ENCODE measurements around the gene WWC2.
"Not testable (repeated sequence)": the region's sequence is repeated elsewhere in the genome, so short reads cannot be mapped to it uniquely, and the experiment has no call there.

Gene WWC2

GRCh38 chr4:183100827-183101226 is 1.8 kb downstream of the WWC2 start:
- DNase-seq (ENCODE audit: low read depth), result no peak

GRCh38 chr4:183101956-183102480 is 3.0 kb downstream of the WWC2 start:
- no peak for DNase-seq (ENCODE audit: low read depth)

GRCh38 chr4:183105092-183105491 is 6.0 kb downstream of the WWC2 start:
- no peak for DNase-seq (ENCODE audit: low read depth)

GRCh38 chr4:183106839-183107238 is 7.8 kb downstream of the WWC2 start:
- DNase-seq (ENCODE audit: low read depth), result no peak

- no peak for DNase-seq (ENCODE audit: low read depth)
These were observed 8.9 kb downstream of the WWC2 start for GRCh38 chr4:183107891-183108459.

- DNase-seq (ENCODE audit: low read depth), result no peak
These were observed 11.2 kb downstream of the WWC2 start for GRCh38 chr4:183110244-183110643.

- DNase-seq (ENCODE audit: low read depth), result no peak
These were observed 12.4 kb downstream of the WWC2 start for GRCh38 chr4:183111452-183111885.

GRCh38 chr4:183118141-183118540 is 19.1 kb downstream of the WWC2 start:
- DNase-seq (ENCODE audit: low read depth), result no peak

- DNase-seq (ENCODE audit: low read depth), result no peak
These were observed 19.5 kb downstream of the WWC2 start for GRCh38 chr4:183118585-183118984.

GRCh38 chr4:183121660-183122059 is 22.6 kb downstream of the WWC2 start:
- DNase-seq (ENCODE audit: low read depth), result not testable (repeated sequence)

- DNase-seq (ENCODE audit: low read depth), result no peak
These were observed 25.2 kb downstream of the WWC2 start for GRCh38 chr4:183124228-183124627.

GRCh38 chr4:183124865-183125264 is 25.8 kb downstream of the WWC2 start:
- DNase-seq (ENCODE audit: low read depth), result no peak

- no peak for DNase-seq (ENCODE audit: low read depth)
These were observed 30.1 kb downstream of the WWC2 start for GRCh38 chr4:183129125-183129524.

- DNase-seq (ENCODE audit: low read depth), result no peak
These were observed 30.6 kb downstream of the WWC2 start for GRCh38 chr4:183129675-183130074.

GRCh38 chr4:183130328-183131155 is 31.5 kb downstream of the WWC2 start:
- no peak for DNase-seq (ENCODE audit: low read depth)

- no peak for DNase-seq (ENCODE audit: low read depth)
These were observed 33.0 kb downstream of the WWC2 start for GRCh38 chr4:183132081-183132480.

GRCh38 chr4:183132865-183133264 is 33.8 kb downstream of the WWC2 start:
- DNase-seq (ENCODE audit: low read depth), result no peak

GRCh38 chr4:183136855-183137254 is 37.8 kb downstream of the WWC2 start:
- DNase-seq (ENCODE audit: low read depth), result no peak

- DNase-seq (ENCODE audit: low read depth), result no peak
These were observed 40.1 kb downstream of the WWC2 start for GRCh38 chr4:183139058-183139750.

- DNase-seq (ENCODE audit: low read depth), result no peak
These were observed 41.0 kb downstream of the WWC2 start for GRCh38 chr4:183139972-183140570.

- DNase-seq (ENCODE audit: low read depth), result no peak
These were observed 41.9 kb downstream of the WWC2 start for GRCh38 chr4:183140911-183141320.

- DNase-seq (ENCODE audit: low read depth), result no peak
These were observed 42.9 kb downstream of the WWC2 start for GRCh38 chr4:183141997-183142396.
